GM18508 (cell line): ENCODE measurements around the gene ANKRD40.

Experiments
- ATAC-seq: cut with Tn5 transposase; IDR thresholded peaks from one replicate; pipeline ENCODE4 v1.9.1; 2021; ENCODE audit warnings: moderate number of reproducible peaks; ENCODE audit not compliant: insufficient read depth, unreplicated experiment

The ANKRD40 gene

DNA sequence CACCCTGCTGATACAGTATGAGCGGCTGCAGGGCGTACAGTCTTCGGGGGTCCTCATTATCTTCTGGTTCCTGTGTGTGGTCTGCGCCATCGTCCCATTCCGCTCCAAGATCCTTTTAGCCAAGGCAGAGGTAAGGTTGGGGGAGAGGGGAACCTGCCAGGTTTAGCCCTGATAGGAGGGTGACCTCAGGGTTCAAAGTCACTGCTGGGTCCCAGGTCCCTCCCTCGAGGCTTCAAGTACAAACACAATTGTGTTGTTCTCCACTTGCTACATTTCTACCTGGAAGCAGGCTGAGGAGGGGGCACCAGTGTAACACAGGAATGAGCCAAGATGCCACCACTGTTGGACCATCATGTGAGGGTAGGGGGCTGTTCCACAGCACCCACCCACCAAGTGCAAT, 50.7 kb downstream of the ANKRD40 start:
- no peak for ATAC-seq

DNA sequence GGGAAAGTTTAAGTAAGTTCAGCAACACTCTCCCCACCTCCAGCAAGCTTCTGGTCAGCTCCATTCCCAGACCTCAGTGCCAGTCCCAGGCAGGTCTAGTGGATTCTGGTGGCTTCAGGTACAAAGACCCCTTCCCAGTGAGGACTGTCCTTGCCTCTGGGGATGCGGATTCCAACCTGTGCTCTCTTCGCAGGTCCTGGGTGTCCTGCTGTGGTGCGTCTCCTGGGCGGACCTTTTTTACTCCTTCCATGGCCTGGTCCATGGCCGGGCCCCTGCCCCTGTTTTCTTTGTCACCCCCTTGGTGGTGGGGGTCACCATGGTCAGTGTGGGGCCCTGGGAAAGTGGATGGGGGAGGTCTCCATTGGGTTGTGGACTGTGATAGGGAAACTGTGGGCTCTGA, 51.2 kb downstream of the ANKRD40 start:
- ATAC-seq: no peak

DNA sequence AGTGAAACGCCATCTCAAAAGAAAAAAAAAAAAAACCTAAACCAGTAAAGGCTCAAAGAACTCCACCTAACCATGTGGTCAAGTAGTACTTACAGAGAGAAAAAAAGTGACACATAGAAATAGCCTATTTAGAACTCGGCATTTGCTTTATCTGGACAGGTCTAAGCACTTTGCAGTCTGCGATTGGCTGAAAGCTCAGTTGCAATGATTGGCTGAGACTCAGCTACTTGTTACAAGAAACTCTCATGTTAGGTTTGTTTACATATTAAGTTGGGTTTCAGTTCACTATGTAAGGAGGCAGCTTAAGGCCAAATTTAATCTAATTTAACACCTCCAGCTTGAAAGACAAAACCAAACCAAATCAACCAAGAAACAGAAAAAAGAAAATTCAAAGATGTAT, 54.0 kb downstream of the ANKRD40 start:
- no peak for ATAC-seq

DNA sequence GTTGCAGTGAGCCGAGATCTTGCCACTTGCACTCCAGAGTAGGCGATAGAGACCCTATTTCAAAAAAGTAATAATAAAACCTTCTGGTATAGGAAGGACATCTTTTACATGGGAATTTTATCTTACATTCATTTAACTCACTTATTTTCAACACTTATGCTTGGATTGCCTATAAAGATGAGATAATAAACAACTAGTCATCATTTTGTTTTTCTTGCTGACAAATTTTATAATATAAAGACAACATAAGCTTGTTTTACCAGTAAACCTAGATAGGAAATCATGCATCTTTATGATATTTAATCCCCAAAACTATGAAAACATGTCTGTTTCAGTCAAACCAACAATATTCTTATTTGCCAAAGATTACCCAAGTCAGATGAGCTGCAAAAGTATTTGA, 56.1 kb downstream of the ANKRD40 start:
- no peak for ATAC-seq

DNA sequence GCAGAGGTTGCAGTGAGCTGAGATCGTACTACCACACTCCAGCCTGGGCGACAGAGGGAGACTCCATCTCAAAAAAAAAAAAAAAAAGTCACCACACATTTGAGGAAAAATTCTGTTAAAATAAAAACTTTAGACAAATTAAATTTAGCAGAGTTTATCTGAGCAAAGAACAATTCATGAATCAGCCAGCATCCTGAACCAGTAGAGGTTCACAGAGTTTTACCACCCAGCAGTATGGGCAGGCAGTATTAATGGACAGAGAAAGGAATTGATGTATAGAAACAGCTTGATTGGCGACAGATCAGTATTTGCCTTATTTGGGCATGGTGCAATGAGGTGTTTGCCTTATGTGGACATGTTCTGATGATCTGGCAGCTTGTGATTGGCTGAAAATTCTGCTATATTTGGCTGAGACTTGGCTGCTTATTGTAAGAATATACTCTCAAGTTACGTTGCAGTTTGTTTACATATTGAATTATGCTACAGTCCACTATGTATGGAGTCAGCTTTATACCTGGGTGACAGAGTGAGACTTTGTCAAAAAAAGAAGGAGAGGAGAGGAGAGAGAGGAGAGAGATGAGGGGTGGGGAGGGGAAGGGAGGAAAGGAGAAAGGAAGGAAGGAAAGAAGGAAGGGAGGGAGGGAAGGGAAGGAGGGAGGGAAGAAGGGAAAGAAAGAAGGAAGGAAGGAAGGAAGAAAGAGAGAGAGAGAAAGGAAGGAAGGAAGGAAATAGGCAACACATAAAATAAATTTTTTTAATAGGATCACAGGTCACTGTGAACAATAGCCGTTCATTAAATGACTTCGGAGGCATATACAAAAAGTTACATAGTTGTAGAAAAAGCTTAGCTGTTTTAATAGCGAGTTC, 58.4 kb downstream of the ANKRD40 start:
- ATAC-seq: no peak

DNA sequence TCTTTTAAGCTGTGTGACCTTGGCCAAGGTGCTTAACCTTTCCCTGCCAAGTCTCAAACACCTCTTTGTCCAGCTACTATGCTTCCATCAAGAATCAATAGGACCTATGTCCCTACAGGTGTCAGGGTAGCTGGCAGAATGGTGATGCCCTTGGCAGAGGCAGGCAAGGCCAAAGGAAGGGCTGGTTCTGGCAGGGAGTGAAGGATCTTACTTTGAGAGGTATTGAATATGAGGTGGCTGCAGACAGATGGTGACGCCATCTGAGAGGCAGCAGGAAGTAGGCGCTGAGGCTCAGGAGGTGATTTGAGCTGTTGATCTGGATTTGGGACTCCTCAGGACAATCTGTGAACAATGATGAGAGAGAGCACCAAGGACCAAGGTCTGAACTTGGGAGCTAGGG, 60.5 kb downstream of the ANKRD40 start:
- no peak for ATAC-seq

DNA sequence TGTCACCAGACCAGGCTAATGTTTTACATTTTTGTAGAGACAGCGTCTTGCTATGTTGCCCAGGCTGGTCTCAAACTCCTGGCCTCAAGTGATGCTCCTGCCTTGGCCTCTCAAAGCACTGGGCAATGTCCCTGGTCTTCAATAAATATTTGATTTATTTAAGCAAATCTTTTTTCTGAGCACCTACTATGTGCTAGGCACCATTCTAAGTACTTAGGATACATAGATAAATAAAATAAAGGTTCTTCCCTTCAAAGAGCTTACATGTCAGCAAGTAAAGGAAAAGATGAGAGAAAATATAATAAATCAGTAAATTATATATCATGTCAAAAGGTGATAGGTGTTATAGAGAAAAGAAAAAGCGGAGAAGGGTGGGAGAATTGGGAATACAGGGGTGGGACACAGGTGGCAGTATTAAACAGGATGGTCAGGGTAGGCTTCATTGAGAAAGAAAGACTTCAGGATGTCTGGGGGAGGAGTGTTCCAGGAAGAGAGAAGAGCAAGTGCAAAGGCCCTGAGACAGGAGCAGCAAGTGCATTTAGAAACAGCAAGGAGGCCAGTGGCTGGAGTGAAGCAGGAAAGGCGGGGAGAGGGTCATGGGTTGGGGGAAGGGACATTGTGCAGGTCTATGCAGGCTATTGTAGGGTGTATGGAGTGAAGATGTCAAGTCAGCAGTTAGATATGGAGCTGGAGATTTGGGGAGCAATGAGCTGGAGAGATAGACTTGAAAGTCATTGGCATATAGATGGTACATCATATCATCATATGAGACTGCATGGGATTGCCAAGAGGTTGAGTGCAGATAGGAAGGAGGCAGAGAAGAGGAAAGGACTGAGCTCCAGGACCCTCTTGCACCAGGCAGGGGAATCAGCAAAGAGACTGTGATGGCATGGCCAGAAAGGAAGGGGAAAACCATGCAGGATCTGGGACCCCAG, 61.7 kb downstream of the ANKRD40 start:
- ATAC-seq: no peak
